Inferior parietal cortex (tissue), 1 donor: Measurements from ENCODE around the gene FAM170B.

Experiments
- DNase-seq: peaks from one replicate; pipeline ENCODE4 v3.0.0-alpha.2; 2016; ENCODE audit errors: extremely low spot score

The FAM170B gene

GRCh38 chr10:49133706-49134248, at the start of gene FAM170B:
TSS of gene FAM170B (minus strand) at chr10:49134021. CDS start at chr10:49133918, 103 bp downstream.
- DNase-seq, result no peak

- no peak for DNase-seq
These were observed 49.0 kb upstream of the FAM170B start for GRCh38 chr10:49182776-49183175.

GRCh38 chr10:49180444-49180860, 46.6 kb upstream of the FAM170B start:
- DNase-seq, result no peak

GRCh38 chr10:49179699-49180443, 46.0 kb upstream of the FAM170B start:
- no peak for DNase-seq

- DNase-seq, result no peak
These were observed 45.0 kb upstream of the FAM170B start for GRCh38 chr10:49178489-49179471.

- peak; percentile 50 for DNase-seq
These were observed 43.9 kb upstream of the FAM170B start for GRCh38 chr10:49177391-49178355.

GRCh38 chr10:49176310-49177268, 42.8 kb upstream of the FAM170B start:
- no peak for DNase-seq

- no peak for DNase-seq
These were observed 41.9 kb upstream of the FAM170B start for GRCh38 chr10:49175587-49176309.

- no peak for DNase-seq
These were observed 41.2 kb upstream of the FAM170B start for GRCh38 chr10:49174926-49175500.

GRCh38 chr10:49174261-49174925, 40.6 kb upstream of the FAM170B start:
- DNase-seq, result no peak

GRCh38 chr10:49173853-49174252, 40.0 kb upstream of the FAM170B start:
- DNase-seq, result no peak

GRCh38 chr10:49173201-49173772, 39.5 kb upstream of the FAM170B start:
- peak; percentile 32 for DNase-seq

GRCh38 chr10:49172777-49173132, 38.9 kb upstream of the FAM170B start:
- no peak for DNase-seq

- no peak for DNase-seq
These were observed 38.4 kb upstream of the FAM170B start for GRCh38 chr10:49172061-49172776.

GRCh38 chr10:49171326-49172060, 37.7 kb upstream of the FAM170B start:
- no peak for DNase-seq

GRCh38 chr10:49170632-49171325, 37.0 kb upstream of the FAM170B start:
- DNase-seq, result no peak
